Measurements from ENCODE around the gene GALNT2. TPM values are rescaled to one million over a fixed set of nuclear protein-coding genes. Genes with fewer than 3 reads are reported as not detected.
A peak's percentile ranks its signal among the peaks of the same experiment; 100 is the strongest.

Gene GALNT2
- total RNA-seq, 1 experiment from 2014 or later, result 114 TPM

DNA sequence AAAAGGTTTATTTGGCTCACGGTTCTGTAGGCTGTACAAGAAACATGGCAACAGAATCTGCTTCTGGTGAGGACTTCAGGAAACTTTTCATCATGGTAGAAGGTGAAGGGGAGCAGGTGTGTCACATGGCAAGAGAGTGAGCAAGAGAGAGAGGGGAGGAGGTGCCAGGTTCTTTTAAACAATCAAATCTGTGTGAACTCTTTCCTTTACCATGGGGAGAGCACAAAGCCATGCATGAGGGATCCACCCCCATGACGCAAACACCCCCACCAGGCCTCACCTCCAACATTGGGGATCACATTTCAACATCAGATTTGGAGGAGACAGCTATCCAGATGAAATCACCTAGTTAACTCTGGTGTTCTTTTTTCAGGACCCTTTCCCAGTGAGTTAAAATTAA lies 103.6 kb downstream of the GALNT2 start:
- Mint-ChIP-seq H3K4me3 (ENCODE audit: unreplicated experiment) (no peak overlapping the region), H3K9me3 (ENCODE audit: unreplicated experiment) (peaks cover 6% of the 10 kb centered on the region), H3K27me3 (ENCODE audit: insufficient read depth, unreplicated experiment) (no peaks in the 10 kb centered on the region), H3K36me3 (ENCODE audit: insufficient read depth, unreplicated experiment) (no peaks in the 10 kb centered on the region), H3K27ac (ENCODE audit: low read depth, unreplicated experiment) (no peak overlapping the region), H3K4me1 (ENCODE audit: insufficient read depth, unreplicated experiment) (peaks cover 33% of the 10 kb centered on the region)
- no TSS peak for BruUV-seq (replicated peaks)
- peak; percentile 53 for DNase-seq (ENCODE audit: unreplicated experiment)
- ChIA-PET CTCF (interaction anchor here (0.7 kb wide), 1 partner anchor 135 kb away, joined by 3 read pairs; no protein-coding TSS in a partner anchor), POLR2A (interaction anchor here (0.6 kb wide), 2 partner anchors 23 to 831 kb away, joined by 3 to 6 read pairs; no protein-coding TSS in a partner anchor)
- intact Hi-C loops (cut with micrococcal nuclease), result no loop called here
- TF ChIP-seq, protein P1, sequence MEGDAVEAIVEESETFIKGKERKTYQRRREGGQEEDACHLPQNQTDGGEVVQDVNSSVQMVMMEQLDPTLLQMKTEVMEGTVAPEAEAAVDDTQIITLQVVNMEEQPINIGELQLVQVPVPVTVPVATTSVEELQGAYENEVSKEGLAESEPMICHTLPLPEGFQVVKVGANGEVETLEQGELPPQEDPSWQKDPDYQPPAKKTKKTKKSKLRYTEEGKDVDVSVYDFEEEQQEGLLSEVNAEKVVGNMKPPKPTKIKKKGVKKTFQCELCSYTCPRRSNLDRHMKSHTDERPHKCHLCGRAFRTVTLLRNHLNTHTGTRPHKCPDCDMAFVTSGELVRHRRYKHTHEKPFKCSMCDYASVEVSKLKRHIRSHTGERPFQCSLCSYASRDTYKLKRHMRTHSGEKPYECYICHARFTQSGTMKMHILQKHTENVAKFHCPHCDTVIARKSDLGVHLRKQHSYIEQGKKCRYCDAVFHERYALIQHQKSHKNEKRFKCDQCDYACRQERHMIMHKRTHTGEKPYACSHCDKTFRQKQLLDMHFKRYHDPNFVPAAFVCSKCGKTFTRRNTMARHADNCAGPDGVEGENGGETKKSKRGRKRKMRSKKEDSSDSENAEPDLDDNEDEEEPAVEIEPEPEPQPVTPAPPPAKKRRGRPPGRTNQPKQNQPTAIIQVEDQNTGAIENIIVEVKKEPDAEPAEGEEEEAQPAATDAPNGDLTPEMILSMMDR (IDR thresholded peaks at IDR 0.05; ENCODE audit: unreplicated experiment), result no peak

DNA sequence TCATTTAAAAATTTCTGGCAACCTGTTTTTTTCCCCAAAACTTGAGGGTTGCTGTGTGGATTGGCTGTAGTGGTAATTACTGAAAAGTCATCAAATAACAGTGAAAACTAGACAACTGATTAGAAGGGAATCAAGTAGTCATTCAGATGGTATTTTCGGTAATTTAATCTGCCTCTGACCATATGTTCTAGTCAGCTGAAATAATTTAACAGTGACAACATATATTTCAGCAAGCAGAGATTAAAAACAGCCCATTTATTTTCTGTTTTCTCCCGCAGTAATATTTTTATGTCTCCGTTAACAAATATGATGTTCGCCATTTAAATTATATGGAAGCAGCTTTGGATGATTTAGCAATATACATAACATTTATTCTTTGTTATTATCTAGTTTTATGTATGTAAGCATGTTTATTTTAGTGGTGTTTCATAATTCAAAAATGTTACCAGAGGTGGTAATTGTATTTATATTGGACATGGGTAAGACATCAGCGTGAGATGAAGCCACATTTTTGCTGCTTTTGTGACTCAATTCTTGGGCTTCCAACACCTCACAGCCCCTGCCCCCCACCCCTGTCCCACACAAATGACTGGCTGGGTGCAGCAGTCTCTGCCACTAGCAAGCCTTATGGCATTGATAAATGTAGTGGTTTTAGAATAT lies 104.4 kb downstream of the GALNT2 start:
- no TSS peak for BruUV-seq (replicated peaks)
- intact Hi-C loops (cut with micrococcal nuclease), result no loop called here
- Mint-ChIP-seq H3K27ac (ENCODE audit: low read depth, unreplicated experiment) (no peak overlapping the region), H3K36me3 (ENCODE audit: insufficient read depth, unreplicated experiment) (no peaks in the 10 kb centered on the region), H3K9me3 (ENCODE audit: unreplicated experiment) (peaks cover 4% of the 10 kb centered on the region), H3K4me1 (ENCODE audit: insufficient read depth, unreplicated experiment) (peaks cover 33% of the 10 kb centered on the region), H3K27me3 (ENCODE audit: insufficient read depth, unreplicated experiment) (no peaks in the 10 kb centered on the region), H3K4me3 (ENCODE audit: unreplicated experiment) (no peak overlapping the region)
- ChIA-PET CTCF (interaction anchor here (0.6 to 0.7 kb wide), 2 partner anchors 13 to 134 kb away, joined by 3 read pairs; no protein-coding TSS in a partner anchor), POLR2A (interaction anchor here (0.6 to 1.6 kb wide), 6 partner anchors 10 to 830 kb away, joined by 3 read pairs; no protein-coding TSS in a partner anchor)
- TF ChIP-seq, protein P1 (IDR thresholded peaks at IDR 0.05; ENCODE audit: unreplicated experiment), result no peak
- DNase-seq (ENCODE audit: unreplicated experiment), result peak; percentile 89

DNA sequence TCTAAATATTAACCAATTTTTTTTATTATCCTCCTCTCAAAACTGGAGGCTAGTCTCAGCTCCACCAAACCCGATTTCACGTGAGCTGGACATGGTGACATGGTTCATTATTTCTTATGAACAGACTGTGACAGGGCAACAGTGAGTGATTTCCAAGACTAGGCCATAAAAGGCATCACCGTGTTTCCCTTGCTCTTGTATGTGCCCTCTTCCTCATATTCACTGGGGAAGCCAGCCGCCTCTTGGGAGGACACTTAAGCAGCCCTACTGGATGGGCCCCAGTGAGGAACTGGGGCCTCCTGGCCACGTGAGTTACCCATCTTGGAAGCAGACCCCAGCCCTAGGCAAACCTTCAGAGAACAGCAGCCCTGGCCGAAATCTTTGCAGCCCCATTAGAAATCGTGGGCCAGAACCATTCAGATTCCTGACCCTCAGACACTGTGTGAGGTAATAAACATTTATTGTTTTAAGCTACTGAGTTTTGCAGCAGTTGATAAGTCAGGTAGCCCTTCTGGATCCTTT lies 105.0 kb downstream of the GALNT2 start:
- no TSS peak for BruUV-seq (replicated peaks)
- peaks cover 33% of the 10 kb centered on the region for H3K4me1 Mint-ChIP-seq (ENCODE audit: insufficient read depth, unreplicated experiment)
- intact Hi-C loops (cut with micrococcal nuclease), result no loop called here
- no peak overlapping the region for H3K27ac Mint-ChIP-seq (ENCODE audit: low read depth, unreplicated experiment)
- no peak overlapping the region for H3K4me3 Mint-ChIP-seq (ENCODE audit: unreplicated experiment)
- H3K36me3 Mint-ChIP-seq (ENCODE audit: insufficient read depth, unreplicated experiment), result no peaks in the 10 kb centered on the region
- no peak for DNase-seq (ENCODE audit: unreplicated experiment)
- no peaks in the 10 kb centered on the region for H3K9me3 Mint-ChIP-seq (ENCODE audit: unreplicated experiment)
- ChIA-PET CTCF (interaction anchor here (0.6 kb wide), 1 partner anchor 14 kb away, joined by 3 read pairs; no protein-coding TSS in a partner anchor), POLR2A (interaction anchor here (0.6 to 1.6 kb wide), 5 partner anchors 10 to 763 kb away, joined by 3 read pairs; no protein-coding TSS in a partner anchor)
- no peaks in the 10 kb centered on the region for H3K27me3 Mint-ChIP-seq (ENCODE audit: insufficient read depth, unreplicated experiment)
- TF ChIP-seq, protein P1 (IDR thresholded peaks at IDR 0.05; ENCODE audit: unreplicated experiment), result no peak

DNA sequence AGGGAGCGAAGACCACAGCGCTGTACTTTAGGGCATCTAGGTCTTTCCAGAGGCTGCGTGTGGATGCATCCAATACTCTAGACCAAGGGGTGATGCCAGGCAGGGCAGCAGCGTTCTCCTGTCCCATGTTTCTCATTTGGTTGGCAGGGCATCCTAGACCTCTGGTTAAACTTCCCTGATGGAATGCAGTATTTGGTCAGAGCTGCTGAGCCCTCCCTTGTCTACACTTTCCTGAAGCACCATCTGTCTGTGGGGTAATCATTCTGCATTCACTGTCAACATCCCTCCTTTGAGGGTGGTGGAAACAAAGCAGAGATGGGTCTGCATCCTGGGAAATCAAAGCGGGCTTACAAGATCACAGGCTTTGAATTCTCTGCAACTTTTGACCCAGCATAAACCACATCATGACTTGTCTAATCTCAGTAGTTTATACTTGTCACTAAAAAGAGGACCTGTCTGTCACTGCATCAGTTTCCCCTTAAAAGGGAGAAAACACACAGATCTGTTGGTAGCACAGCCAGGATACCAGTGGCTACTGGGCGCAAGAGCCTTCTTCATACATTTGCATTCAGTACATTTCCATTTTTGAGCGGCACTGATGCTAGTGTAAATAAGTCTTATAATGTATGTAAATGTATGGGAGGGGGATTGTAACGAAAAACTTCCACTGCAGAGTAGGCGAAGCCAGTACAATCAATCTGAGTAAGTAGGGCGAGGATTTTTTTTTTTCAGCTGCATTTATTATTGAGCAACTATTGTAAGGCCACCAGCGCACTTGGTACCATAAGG lies 106.3 kb downstream of the GALNT2 start:
- no TSS peak for BruUV-seq (replicated peaks)
- Mint-ChIP-seq H3K4me1 (ENCODE audit: insufficient read depth, unreplicated experiment) (peaks cover 33% of the 10 kb centered on the region), H3K9me3 (ENCODE audit: unreplicated experiment) (no peaks in the 10 kb centered on the region), H3K4me3 (ENCODE audit: unreplicated experiment) (no peak overlapping the region), H3K27me3 (ENCODE audit: insufficient read depth, unreplicated experiment) (no peaks in the 10 kb centered on the region), H3K36me3 (ENCODE audit: insufficient read depth, unreplicated experiment) (no peaks in the 10 kb centered on the region), H3K27ac (ENCODE audit: low read depth, unreplicated experiment) (no peak overlapping the region)
- CTCF ChIA-PET, result interaction anchor here (0.9 kb wide), 1 partner anchor 9 kb away, joined by 3 read pairs; no protein-coding TSS in a partner anchor
- POLR2A ChIA-PET, result interaction anchor here (0.7 to 1.6 kb wide), 4 partner anchors 12 to 1933 kb away, joined by 3 read pairs; no protein-coding TSS in a partner anchor
- intact Hi-C loops (cut with micrococcal nuclease), result no loop called here
- no peak for DNase-seq (ENCODE audit: unreplicated experiment)
- TF ChIP-seq, protein P1 (IDR thresholded peaks at IDR 0.05; ENCODE audit: unreplicated experiment), result no peak
